Vagina (tissue), 2 donors: ENCODE measurements around the gene LTBP2.

ENCODE experiments used
- POLR2A ChIP-seq, 2 donors: fragments of 450-650 bp; IDR thresholded peaks; one replicate each; pipeline ENCODE4 v1.6.1; 2017; ENCODE audit warnings: antibody characterized with exemption in 2 of 2, mild to moderate bottlenecking in 2 of 2, moderate library complexity in 2 of 2
- POLR2AphosphoS5 ChIP-seq, 2 donors: sonication (generic); formaldehyde crosslinking; IDR thresholded peaks; one replicate each; pipeline ENCODE4 v1.9.0; 2017; ENCODE audit warnings: antibody characterized with exemption in 2 of 2, mild to moderate bottlenecking in 2 of 2, low read depth in 1 of 2; ENCODE audit not compliant: insufficient read depth in 1 of 2
- TF ChIP-seq, protein P1 (sequence below), 3 experiments: fragments of 450-650 bp in 2 of 3; fragments of 200-600 bp in 1 of 3; sonication (generic) in 1 of 3; IDR thresholded peaks; one replicate each; pipeline ENCODE4 v1.5.1; 2017 to 2019; ENCODE audit warnings: antibody characterized with exemption in 3 of 3, mild to moderate bottlenecking in 2 of 3, moderate library complexity in 2 of 3

DNA sequence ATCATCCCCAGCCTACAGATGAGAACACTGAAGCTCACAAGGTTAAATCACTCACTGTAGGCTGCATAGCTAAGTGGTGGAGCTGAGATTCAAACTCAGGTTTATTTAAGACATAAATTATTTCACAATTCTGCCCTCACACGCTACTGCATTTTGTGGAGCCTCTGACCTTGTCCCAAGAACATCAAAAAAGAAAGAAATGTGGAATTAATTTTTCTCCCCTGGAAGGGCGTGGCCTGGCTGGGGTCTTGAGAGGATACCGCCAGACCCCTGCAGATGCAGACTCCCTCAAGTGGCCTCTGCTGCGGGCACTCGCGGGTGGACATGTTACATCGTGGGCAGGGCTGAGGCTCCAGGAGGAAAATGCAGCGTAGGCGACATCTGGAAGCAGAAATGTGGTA is 40.6 kb downstream of the LTBP2 start:
- TF ChIP-seq POLR2A (IDR thresholded peaks at IDR 0.05), result no peak
- TF ChIP-seq, protein P1, sequence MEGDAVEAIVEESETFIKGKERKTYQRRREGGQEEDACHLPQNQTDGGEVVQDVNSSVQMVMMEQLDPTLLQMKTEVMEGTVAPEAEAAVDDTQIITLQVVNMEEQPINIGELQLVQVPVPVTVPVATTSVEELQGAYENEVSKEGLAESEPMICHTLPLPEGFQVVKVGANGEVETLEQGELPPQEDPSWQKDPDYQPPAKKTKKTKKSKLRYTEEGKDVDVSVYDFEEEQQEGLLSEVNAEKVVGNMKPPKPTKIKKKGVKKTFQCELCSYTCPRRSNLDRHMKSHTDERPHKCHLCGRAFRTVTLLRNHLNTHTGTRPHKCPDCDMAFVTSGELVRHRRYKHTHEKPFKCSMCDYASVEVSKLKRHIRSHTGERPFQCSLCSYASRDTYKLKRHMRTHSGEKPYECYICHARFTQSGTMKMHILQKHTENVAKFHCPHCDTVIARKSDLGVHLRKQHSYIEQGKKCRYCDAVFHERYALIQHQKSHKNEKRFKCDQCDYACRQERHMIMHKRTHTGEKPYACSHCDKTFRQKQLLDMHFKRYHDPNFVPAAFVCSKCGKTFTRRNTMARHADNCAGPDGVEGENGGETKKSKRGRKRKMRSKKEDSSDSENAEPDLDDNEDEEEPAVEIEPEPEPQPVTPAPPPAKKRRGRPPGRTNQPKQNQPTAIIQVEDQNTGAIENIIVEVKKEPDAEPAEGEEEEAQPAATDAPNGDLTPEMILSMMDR (IDR thresholded peaks at IDR 0.05), result no peak
- TF ChIP-seq POLR2AphosphoS5 (IDR thresholded peaks at IDR 0.05; ENCODE audit: insufficient read depth in 1 of 2, low read depth in 1 of 2), result peak in 1 of 2 donors; percentile 71
